Omental fat pad (tissue), 4 donors: ENCODE measurements around the gene MRI1. TPM values are rescaled to one million over a fixed set of nuclear protein-coding genes. Genes with fewer than 3 reads are reported as not detected.

Experiments
- small RNA-seq: library from RNA; depleted of rRNA; stranded (forward); fragments of <200 nt; gene quantifications from one replicate; pipeline ENCODE3, GENCODE V24; 2016
- total RNA-seq, 4 donors: library from RNA; depleted of rRNA; stranded (reverse); fragments of >200 nt; gene quantifications; one replicate each; pipeline ENCODE4 v1.1.0, GENCODE V29; 2016

The MRI1 gene
- total RNA-seq, 4 donors from 2014 or later = 34.1 to 82.1 (median 38.5) TPM

Small RNA genes lying within 50 kb of the gene (small RNA-seq; reads per million reads assigned to genes)
- gene RN7SL619P = not detected

Other genes with a start within 250 kb of the MRI1 start
- 100 to 1,000 TPM; 135 to 206 (median 170) TPM for gene C19orf53, start 9.9 kb downstream of the MRI1 start, total RNA-seq
- 1 to 10 TPM; 3.8 to 5.2 (median 4.6) TPM for gene ZSWIM4, start 30.9 kb downstream of the MRI1 start, total RNA-seq
- not detected for gene NANOS3, start 112.6 kb downstream of the MRI1 start, total RNA-seq
- gene BRME1, start 141.6 kb downstream of the MRI1 start, total RNA-seq = under 1 TPM in 2 of 4 donors, not detected in 2; 0.46 to 0.95 TPM
- 10 to 100 TPM; 12.3 to 24.9 (median 15.6) TPM for gene CC2D1A, start 141.7 kb downstream of the MRI1 start, total RNA-seq
- not detected for gene PODNL1, start 173.9 kb downstream of the MRI1 start, total RNA-seq
- 10 to 100 TPM in 3 of 4 donors, 1 to 10 TPM in 1; 8.9 to 22.9 (median 11.9) TPM for gene DCAF15, start 188.0 kb downstream of the MRI1 start, total RNA-seq
- gene RFX1, start 241.8 kb downstream of the MRI1 start, total RNA-seq = 1 to 10 TPM; 2.8 to 7.6 (median 3.2) TPM